Fibroblast of skin of left quadriceps (primary cell): ENCODE data around the gene CYP26C1.
A peak's percentile ranks its signal among the peaks of the same experiment; 100 is the strongest.

ENCODE experiments used
- DNase-seq, 2 experiments: peaks; one replicate each; pipeline ENCODE4 v3.0.0-alpha.2; 2013; ENCODE audit warnings: low read depth in 2 of 2

Gene CYP26C1

GRCh38 chr10:93115661-93116383 lies 55.2 kb downstream of the CYP26C1 start:
- peak in 1 of 2 experiments; percentile 18 for DNase-seq
